ENCODE measurements around the gene CCNF. TPM values are rescaled to one million over a fixed set of nuclear protein-coding genes. Genes with fewer than 3 reads are reported as not detected.

Gene CCNF
- polyA plus RNA-seq, 2 of the 4 experiments (the other 2 are of a cell fraction): 6.5 to 14.4 TPM

DNA sequence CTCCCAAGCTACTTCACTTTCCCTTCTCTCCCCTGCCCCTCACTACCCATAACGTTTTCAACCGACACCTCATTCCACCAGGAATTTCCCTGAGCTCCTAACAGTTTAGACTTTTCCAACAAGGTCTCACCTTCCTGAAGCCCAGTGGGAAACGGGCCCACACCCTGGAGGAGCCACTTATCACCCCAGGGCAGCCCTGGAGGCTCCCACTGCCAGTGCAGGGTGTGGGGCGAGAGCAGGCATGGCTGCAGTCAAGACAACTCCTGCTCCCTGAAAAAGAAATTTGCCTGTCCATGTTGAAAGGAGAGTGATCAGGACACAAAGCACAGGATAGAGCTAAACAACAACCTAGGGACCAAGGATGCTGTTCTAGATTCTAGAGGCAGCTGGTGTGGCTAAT, 1.7 kb upstream of the CCNF start:
- CTCF ChIA-PET: interaction anchor here (1.0 to 5.5 kb wide), 7 partner anchors 9 to 87 kb away, joined by 3 to 35 read pairs (median 7); partner anchors contain the start of genes ABCA3 and TBC1D24
- H3K27ac ChIP-seq: no peak overlapping the region

DNA sequence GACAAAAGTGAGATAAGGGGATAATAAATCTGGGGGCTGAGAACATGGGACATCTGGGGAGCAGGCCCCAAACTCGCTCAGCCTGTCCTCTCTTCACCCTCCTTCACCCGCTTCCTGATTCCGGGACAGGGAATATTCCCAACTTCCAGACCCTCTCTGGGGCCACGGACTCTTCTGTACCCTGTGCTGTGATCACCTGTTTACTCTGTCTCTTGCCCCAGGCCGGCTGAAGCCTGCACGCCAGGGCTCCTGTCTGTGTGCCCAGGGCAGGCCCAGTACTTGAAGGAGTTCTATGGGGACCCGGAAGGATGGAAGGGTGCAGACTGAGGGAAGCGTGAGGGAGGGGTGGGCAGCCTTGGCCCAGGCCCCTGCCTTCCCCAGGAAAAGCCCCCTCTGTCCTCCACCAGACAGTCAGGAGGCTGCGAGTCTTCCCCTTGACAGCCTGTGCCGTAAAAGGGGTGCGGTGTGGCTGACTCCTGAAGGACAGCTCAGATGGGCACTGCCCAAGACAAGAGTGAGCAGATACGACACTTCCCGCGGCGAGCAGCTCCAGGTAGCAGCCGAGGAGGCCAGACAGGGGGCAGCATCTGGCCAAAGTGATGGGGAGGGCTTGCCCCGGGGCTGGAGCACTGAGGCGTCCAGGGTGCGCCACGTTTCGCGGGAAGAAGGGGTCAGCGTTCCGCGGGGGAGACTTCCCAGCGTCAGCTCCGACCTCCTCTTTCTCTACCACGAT, 1.0 kb upstream of the CCNF start:
- POLR2A ChIA-PET: no interaction called here
- CTCF ChIA-PET: interaction anchor here (0.9 to 5.5 kb wide), 8 partner anchors 10 to 94 kb away, joined by 3 to 35 read pairs (median 4); partner anchors contain the start of gene ABCA3
- no peak for FAIRE-seq
- ATAC-seq: peak; percentile 37 to 53; a peak in 5 of 6 replicates
- Histone ChIP-seq H3K4me3 (peak overlapping the region; percentile 90), H3K4me2 (peak overlapping the region; percentile 94), H3K4me1 (peaks cover 17% of the 10 kb centered on the region; the same call in 2 of the 3 replicates), H3K9me3 (no peaks in the 10 kb centered on the region), H3K27ac (peak overlapping the region; percentile 83 to 91)
- peak in 1 of 2 experiments; percentile 44 for DNase-seq (ENCODE audit: low read depth in 1 of 2, low spot score in 1 of 2)
- TF ChIP-seq FOXS1 (CRISPR knock-in tag; IDR thresholded peaks at IDR 0.05) (no peak), MYC (IDR thresholded peaks at IDR 0.05; ENCODE audit: borderline replicate concordance, low read length) (no peak)
- 53% methylated on average over 27 of the region's 28 CpGs for WGBS (ENCODE audit: missing lambda C conversion rate)

More for the DNA sequence above, 1.7 kb upstream of the CCNF start:
- H3K9me3 ChIP-seq: no peaks in the 10 kb centered on the region
- POLR2A ChIA-PET: no interaction called here
- WGBS (ENCODE audit: missing lambda C conversion rate): 75% methylated on average over 4 of the region's 4 CpGs
- DNase-seq (ENCODE audit: low read depth in 1 of 2, low spot score in 1 of 2) (no peak), ATAC-seq (no peak), FAIRE-seq (no peak)
- no peak for TF ChIP-seq NFE2L2 (conservative IDR thresholded peaks at IDR 0.05; ENCODE audit: low read length)
- TF ChIP-seq TP53 (CRISPR knock-in tag; IDR thresholded peaks at IDR 0.05): no peak
- TF ChIP-seq EHMT2 (IDR thresholded peaks at IDR 0.05; ENCODE audit: low read depth): no peak
- TF ChIP-seq, protein P1, sequence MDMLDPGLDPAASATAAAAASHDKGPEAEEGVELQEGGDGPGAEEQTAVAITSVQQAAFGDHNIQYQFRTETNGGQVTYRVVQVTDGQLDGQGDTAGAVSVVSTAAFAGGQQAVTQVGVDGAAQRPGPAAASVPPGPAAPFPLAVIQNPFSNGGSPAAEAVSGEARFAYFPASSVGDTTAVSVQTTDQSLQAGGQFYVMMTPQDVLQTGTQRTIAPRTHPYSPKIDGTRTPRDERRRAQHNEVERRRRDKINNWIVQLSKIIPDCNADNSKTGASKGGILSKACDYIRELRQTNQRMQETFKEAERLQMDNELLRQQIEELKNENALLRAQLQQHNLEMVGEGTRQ (IDR thresholded peaks at IDR 0.05): no peak
- TF ChIP-seq, protein P2, sequence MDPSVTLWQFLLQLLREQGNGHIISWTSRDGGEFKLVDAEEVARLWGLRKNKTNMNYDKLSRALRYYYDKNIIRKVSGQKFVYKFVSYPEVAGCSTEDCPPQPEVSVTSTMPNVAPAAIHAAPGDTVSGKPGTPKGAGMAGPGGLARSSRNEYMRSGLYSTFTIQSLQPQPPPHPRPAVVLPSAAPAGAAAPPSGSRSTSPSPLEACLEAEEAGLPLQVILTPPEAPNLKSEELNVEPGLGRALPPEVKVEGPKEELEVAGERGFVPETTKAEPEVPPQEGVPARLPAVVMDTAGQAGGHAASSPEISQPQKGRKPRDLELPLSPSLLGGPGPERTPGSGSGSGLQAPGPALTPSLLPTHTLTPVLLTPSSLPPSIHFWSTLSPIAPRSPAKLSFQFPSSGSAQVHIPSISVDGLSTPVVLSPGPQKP (IDR thresholded peaks at IDR 0.05; ENCODE audit: low read depth, low read length): no peak
- TF ChIP-seq, protein P3, sequence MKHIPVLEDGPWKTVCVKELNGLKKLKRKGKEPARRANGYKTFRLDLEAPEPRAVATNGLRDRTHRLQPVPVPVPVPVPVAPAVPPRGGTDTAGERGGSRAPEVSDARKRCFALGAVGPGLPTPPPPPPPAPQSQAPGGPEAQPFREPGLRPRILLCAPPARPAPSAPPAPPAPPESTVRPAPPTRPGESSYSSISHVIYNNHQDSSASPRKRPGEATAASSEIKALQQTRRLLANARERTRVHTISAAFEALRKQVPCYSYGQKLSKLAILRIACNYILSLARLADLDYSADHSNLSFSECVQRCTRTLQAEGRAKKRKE (CRISPR knock-in tag; IDR thresholded peaks at IDR 0.05; ENCODE audit: low read depth): no peak
- TF ChIP-seq, protein P4, sequence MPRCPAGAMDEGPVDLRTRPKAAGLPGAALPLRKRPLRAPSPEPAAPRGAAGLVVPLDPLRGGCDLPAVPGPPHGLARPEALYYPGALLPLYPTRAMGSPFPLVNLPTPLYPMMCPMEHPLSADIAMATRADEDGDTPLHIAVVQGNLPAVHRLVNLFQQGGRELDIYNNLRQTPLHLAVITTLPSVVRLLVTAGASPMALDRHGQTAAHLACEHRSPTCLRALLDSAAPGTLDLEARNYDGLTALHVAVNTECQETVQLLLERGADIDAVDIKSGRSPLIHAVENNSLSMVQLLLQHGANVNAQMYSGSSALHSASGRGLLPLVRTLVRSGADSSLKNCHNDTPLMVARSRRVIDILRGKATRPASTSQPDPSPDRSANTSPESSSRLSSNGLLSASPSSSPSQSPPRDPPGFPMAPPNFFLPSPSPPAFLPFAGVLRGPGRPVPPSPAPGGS (IDR thresholded peaks at IDR 0.05): no peak
- no peak for TF ChIP-seq TFCP2L1 (CRISPR knock-in tag; IDR thresholded peaks at IDR 0.05)
- TF ChIP-seq KDM5A (IDR thresholded peaks at IDR 0.05): no peak
- no peak for TF ChIP-seq GATA3 (IDR thresholded peaks at IDR 0.05; ENCODE audit: borderline replicate concordance)
- TF ChIP-seq RARB (CRISPR knock-in tag; IDR thresholded peaks at IDR 0.05): no peak
- TF ChIP-seq POLR2AphosphoS2 (conservative IDR thresholded peaks at IDR 0.05; ENCODE audit: low read length): no peak
- TF ChIP-seq JUN (IDR thresholded peaks at IDR 0.05): no peak
- TF ChIP-seq, protein P5, sequence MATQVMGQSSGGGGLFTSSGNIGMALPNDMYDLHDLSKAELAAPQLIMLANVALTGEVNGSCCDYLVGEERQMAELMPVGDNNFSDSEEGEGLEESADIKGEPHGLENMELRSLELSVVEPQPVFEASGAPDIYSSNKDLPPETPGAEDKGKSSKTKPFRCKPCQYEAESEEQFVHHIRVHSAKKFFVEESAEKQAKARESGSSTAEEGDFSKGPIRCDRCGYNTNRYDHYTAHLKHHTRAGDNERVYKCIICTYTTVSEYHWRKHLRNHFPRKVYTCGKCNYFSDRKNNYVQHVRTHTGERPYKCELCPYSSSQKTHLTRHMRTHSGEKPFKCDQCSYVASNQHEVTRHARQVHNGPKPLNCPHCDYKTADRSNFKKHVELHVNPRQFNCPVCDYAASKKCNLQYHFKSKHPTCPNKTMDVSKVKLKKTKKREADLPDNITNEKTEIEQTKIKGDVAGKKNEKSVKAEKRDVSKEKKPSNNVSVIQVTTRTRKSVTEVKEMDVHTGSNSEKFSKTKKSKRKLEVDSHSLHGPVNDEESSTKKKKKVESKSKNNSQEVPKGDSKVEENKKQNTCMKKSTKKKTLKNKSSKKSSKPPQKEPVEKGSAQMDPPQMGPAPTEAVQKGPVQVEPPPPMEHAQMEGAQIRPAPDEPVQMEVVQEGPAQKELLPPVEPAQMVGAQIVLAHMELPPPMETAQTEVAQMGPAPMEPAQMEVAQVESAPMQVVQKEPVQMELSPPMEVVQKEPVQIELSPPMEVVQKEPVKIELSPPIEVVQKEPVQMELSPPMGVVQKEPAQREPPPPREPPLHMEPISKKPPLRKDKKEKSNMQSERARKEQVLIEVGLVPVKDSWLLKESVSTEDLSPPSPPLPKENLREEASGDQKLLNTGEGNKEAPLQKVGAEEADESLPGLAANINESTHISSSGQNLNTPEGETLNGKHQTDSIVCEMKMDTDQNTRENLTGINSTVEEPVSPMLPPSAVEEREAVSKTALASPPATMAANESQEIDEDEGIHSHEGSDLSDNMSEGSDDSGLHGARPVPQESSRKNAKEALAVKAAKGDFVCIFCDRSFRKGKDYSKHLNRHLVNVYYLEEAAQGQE (IDR thresholded peaks at IDR 0.05): no peak
- TF ChIP-seq POLR2A (IDR thresholded peaks at IDR 0.05; ENCODE audit: low read length): no peak
- H3K4me1 ChIP-seq: peaks cover 17% of the 10 kb centered on the region; the same call in 2 of the 3 replicates
- H3K4me3 ChIP-seq: no peak overlapping the region
- no peak overlapping the region for H3K4me2 ChIP-seq
